GM12892 (cell line): Measurements from ENCODE around the gene KIAA1755.

Experiments
- POLR2A ChIP-seq: IDR thresholded peaks from 2 replicates; pipeline ENCODE4 v1.6.1; 2011; ENCODE audit warnings: low read depth, low read length, control low read depth
- POLR2AphosphoS5 ChIP-seq: IDR thresholded peaks from 2 replicates; pipeline ENCODE4 v1.6.1; 2011; ENCODE audit warnings: low read depth, low read length, control low read depth
- TAF1 ChIP-seq: IDR thresholded peaks from 2 replicates; pipeline ENCODE4 v1.6.1; 2011; ENCODE audit warnings: low read depth, mild to moderate bottlenecking, control low read depth, low read length, borderline replicate concordance

DNA sequence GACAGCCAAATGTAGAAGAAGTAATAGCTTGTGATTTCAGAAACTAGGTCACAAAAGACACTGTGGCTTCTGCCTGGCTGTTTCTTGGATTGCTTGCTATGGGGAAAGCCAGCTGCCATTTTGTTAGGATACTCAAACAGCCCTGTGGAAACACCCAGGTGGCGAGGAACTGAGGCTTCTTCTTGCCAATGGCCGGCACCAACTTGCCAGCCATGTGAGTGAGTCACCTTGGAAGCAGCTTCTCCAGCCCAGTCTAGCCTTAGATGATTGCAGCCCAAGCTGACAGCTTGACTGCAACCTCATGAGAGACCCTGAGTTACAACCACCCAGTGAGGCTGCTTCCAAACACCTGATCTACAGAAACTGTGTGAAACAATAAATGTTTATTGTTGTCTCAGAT, 11.9 kb upstream of the KIAA1755 start:
- no peak for TF ChIP-seq POLR2A
- TF ChIP-seq POLR2AphosphoS5, result no peak
- TF ChIP-seq TAF1, result no peak
